Measurements from ENCODE around the gene SCML2. TPM values are rescaled to one million over a fixed set of nuclear protein-coding genes. Genes with fewer than 3 reads are reported as not detected.

Gene SCML2
- total and polyA plus RNA-seq, 10 of the 15 experiments (the other 5 are each of a cell fraction or from before 2014, with no cell fraction given): 1.5 to 4.4 (median 2.6) TPM

DNA sequence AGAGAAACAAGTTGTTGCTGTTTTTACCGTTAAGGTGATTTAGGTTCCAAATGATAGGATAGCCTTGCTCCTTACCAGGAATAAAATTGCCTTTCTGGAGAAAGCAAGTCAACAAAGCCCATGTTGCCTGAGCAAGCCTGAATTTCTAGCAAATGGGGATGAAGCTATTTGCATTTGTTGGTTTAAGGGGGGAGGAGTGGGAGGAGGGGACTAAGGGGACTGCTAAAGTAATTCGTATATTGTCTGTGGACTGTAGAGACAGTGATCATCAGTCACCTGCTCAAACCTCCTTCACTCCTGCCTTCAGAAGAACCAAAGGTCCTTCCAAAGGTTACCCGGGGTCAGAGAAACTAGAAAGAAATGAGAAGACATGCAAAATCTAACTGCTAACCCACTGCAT, 65.8 kb downstream of the SCML2 start:
- Histone ChIP-seq H3K36me3 (ENCODE audit: control insufficient read depth in 2 of 2, insufficient read depth in 2 of 2, low read length in 1 of 2) (no peaks in the 10 kb centered on the region), H3K9ac (ENCODE audit: control insufficient read depth, insufficient read depth, low read length) (no peak overlapping the region), H3K27me3 (replicated peaks in 1 of 2; ENCODE audit: control insufficient read depth in 2 of 2, insufficient read depth in 2 of 2, low read length in 1 of 2) (no peaks in the 10 kb centered on the region), H4K20me1 (ENCODE audit: control insufficient read depth, insufficient read depth) (no peaks in the 10 kb centered on the region), H2AFZ (ENCODE audit: control insufficient read depth, low read depth, low read length) (no peak overlapping the region), H3K79me2 (ENCODE audit: control insufficient read depth, insufficient read depth, low read length) (no peaks in the 10 kb centered on the region), H3K9me3 (replicated peaks; ENCODE audit: control insufficient read depth, insufficient read depth, low read length) (no peaks in the 10 kb centered on the region), H3K4me2 (ENCODE audit: control insufficient read depth, insufficient read depth) (no peak overlapping the region), H3K27ac (ENCODE audit: control insufficient read depth, insufficient read depth) (no peak overlapping the region), H3K4me3 (no peak overlapping the region), H3K4me1 (ENCODE audit: control insufficient read depth, insufficient read depth, low read length) (no peaks in the 10 kb centered on the region)
- POLR2A ChIA-PET: no interaction called here
- WGBS (ENCODE audit: insufficient coverage, insufficient replicate concordance, low lambda C conversion rate, missing lambda C conversion rate): 18% methylated on average over 3 of the region's 3 CpGs
- RAD21 ChIA-PET (ENCODE audit: unreplicated experiment): no interaction called here
- TF ChIP-seq RB1 (IDR thresholded peaks at IDR 0.05; ENCODE audit: borderline replicate concordance) (no peak), ATF7 (IDR thresholded peaks at IDR 0.05; ENCODE audit: low read depth) (no peak)
- SMC1A ChIA-PET (ENCODE audit: uncharacterized antibody, unreplicated experiment): no interaction called here
- intact Hi-C loops (cut with micrococcal nuclease; ENCODE audit: unreplicated experiment): no loop called here
- FAIRE-seq (no peak), ATAC-seq (no peak), DNase-seq (ENCODE audit: low read depth, low spot score) (no peak)
- CTCF ChIA-PET: interaction anchor here (0.6 to 1.9 kb wide), 2 partner anchors 10 to 60 kb away, joined by 3 to 4 read pairs; no protein-coding TSS in a partner anchor
- no TSS peak for BruUV-seq (replicated peaks)
- in situ Hi-C loops (cut with MboI): no loop called here

DNA sequence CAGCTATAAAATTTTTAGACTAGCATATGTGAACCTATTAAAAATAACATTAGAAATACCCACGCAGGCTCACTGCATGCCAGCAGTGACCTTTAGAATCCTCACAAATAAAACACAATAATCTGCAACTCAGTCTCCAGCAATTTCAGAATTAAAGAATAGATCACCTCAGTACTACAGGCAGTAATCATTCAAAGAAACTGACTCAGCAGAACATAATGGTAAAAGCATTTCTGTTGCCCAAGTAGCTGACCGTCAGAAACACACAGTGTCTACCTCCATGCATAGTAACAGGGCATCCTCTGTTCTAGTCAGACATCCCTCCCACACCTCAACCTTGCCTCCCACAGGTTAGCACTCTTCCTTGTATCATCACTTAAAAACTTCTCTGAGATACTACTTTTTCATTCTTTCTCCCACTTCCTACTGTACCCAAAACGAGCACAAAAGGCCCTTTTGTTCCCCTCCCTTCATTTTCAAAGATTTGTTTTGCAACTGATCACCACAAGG, 68.1 kb downstream of the SCML2 start:
- 29% methylated on average over 3 of the region's 3 CpGs for WGBS (ENCODE audit: insufficient coverage, insufficient replicate concordance, low lambda C conversion rate, missing lambda C conversion rate)
- in situ Hi-C loops (cut with MboI): no loop called here
- Histone ChIP-seq H4K20me1 (ENCODE audit: control insufficient read depth, insufficient read depth) (no peaks in the 10 kb centered on the region), H3K79me2 (ENCODE audit: control insufficient read depth, insufficient read depth, low read length) (no peaks in the 10 kb centered on the region), H3K9ac (ENCODE audit: control insufficient read depth, insufficient read depth, low read length) (no peak overlapping the region), H3K4me1 (ENCODE audit: control insufficient read depth, insufficient read depth, low read length) (no peaks in the 10 kb centered on the region), H3K4me3 (no peak overlapping the region), H3K27ac (ENCODE audit: control insufficient read depth, insufficient read depth) (no peak overlapping the region), H3K27me3 (replicated peaks in 1 of 2; ENCODE audit: control insufficient read depth in 2 of 2, insufficient read depth in 2 of 2, low read length in 1 of 2) (no peaks in the 10 kb centered on the region), H3K4me2 (ENCODE audit: control insufficient read depth, insufficient read depth) (no peak overlapping the region), H3K36me3 (ENCODE audit: control insufficient read depth in 2 of 2, insufficient read depth in 2 of 2, low read length in 1 of 2) (no peaks in the 10 kb centered on the region), H3K9me3 (replicated peaks; ENCODE audit: control insufficient read depth, insufficient read depth, low read length) (no peaks in the 10 kb centered on the region), H2AFZ (ENCODE audit: control insufficient read depth, low read depth, low read length) (no peak overlapping the region)
- ChIA-PET RAD21 (ENCODE audit: unreplicated experiment) (no interaction called here), CTCF (no interaction called here), POLR2A (no interaction called here), SMC1A (ENCODE audit: uncharacterized antibody, unreplicated experiment) (no interaction called here)
- FAIRE-seq (no peak), ATAC-seq (no peak), DNase-seq (ENCODE audit: low read depth, low spot score) (no peak)
- intact Hi-C loops (cut with micrococcal nuclease; ENCODE audit: unreplicated experiment): no loop called here
- BruUV-seq (replicated peaks): no TSS peak
- no peak for TF ChIP-seq JUND (IDR thresholded peaks at IDR 0.05; ENCODE audit: low read depth, low read length)
- no peak for TF ChIP-seq SIN3A (IDR thresholded peaks at IDR 0.05; ENCODE audit: low read depth, low read length)
- TF ChIP-seq HDGF (IDR thresholded peaks at IDR 0.05): no peak
- no peak for TF ChIP-seq NFYB (IDR thresholded peaks at IDR 0.05; ENCODE audit: insufficient read depth, low read depth, low read length)
- no peak for TF ChIP-seq STAT1 (conservative IDR thresholded peaks at IDR 0.05)
- TF ChIP-seq MEF2B (IDR thresholded peaks at IDR 0.05; ENCODE audit: partially characterized antibody, poor library complexity, severe bottlenecking): no peak
- TF ChIP-seq, protein P1, sequence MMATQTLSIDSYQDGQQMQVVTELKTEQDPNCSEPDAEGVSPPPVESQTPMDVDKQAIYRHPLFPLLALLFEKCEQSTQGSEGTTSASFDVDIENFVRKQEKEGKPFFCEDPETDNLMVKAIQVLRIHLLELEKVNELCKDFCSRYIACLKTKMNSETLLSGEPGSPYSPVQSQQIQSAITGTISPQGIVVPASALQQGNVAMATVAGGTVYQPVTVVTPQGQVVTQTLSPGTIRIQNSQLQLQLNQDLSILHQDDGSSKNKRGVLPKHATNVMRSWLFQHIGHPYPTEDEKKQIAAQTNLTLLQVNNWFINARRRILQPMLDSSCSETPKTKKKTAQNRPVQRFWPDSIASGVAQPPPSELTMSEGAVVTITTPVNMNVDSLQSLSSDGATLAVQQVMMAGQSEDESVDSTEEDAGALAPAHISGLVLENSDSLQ (IDR thresholded peaks at IDR 0.05): no peak
- no peak for TF ChIP-seq IKZF1 (conservative IDR thresholded peaks at IDR 0.05)
- no peak for TF ChIP-seq MYB (IDR thresholded peaks at IDR 0.05; ENCODE audit: borderline replicate concordance, low read depth, low read length)
- no peak for TF ChIP-seq ZSCAN29 (IDR thresholded peaks at IDR 0.05)
